Transverse colon (tissue), 4 donors: ENCODE measurements around the gene GPR31. TPM values are rescaled to one million over a fixed set of nuclear protein-coding genes. Genes with fewer than 3 reads are reported as not detected.
A peak's percentile ranks its signal among the peaks of the same experiment; 100 is the strongest.
"Not testable (repeated sequence)": the region's sequence is repeated elsewhere in the genome, so short reads cannot be mapped to it uniquely, and the experiment has no call there.

Experiments used
- DNase-seq: peaks from one replicate; pipeline ENCODE4 v3.0.0-alpha.2; 2019
- H3K27ac ChIP-seq, 4 donors: fragments of 200-600 bp; sonication (generic); 2 replicates each; pipeline ENCODE4 v1.5.1; 2016 to 2018; ENCODE audit warnings: inconsistent platforms in 4 of 4
- H3K27me3 ChIP-seq: fragments of 200-600 bp; sonication (generic); 2 replicates; pipeline ENCODE4 v1.5.1; 2017; ENCODE audit warnings: inconsistent platforms
- H3K36me3 ChIP-seq, 4 donors: fragments of 200-600 bp; sonication (generic); 2 replicates each; pipeline ENCODE4 v1.5.1; 2017 to 2019; ENCODE audit warnings: inconsistent platforms in 4 of 4
- H3K4me1 ChIP-seq, 4 donors: fragments of 200-600 bp; sonication (generic); 2 replicates each; pipeline ENCODE4 v1.5.1; 2017 to 2020; ENCODE audit warnings: inconsistent platforms in 4 of 4
- H3K4me3 ChIP-seq, 4 donors: fragments of 200-600 bp; sonication (generic); 1 replicate in 1 of 4; 2 replicates in 3 of 4; pipeline versions ENCODE4 v1.5.1 to v1.6.1; 2017 to 2019; ENCODE audit warnings: inconsistent platforms in 4 of 4
- H3K9me3 ChIP-seq, 2 donors: fragments of 200-600 bp; sonication (generic); 2 replicates each; pipeline ENCODE4 v1.5.1; 2017 to 2019; ENCODE audit warnings: inconsistent platforms in 2 of 2
- CTCF ChIP-seq, 5 experiments: fragments of 200-600 bp in 3 of 5; fragments of 450-650 bp in 2 of 5; sonication (generic) in 3 of 5; IDR thresholded peaks; 1 replicate in 2 of 5; 2 replicates in 3 of 5; pipeline ENCODE4 v1.5.1; 2016 to 2017; ENCODE audit warnings: antibody characterized with exemption in 5 of 5, inconsistent platforms in 3 of 5, mild to moderate bottlenecking in 2 of 5, moderate library complexity in 1 of 5
- WGBS, 2 donors: methylation state at CpG; one replicate each; pipeline ENCODE4 v1.1.5; 2018; ENCODE audit warnings: low coverage in 1 of 2; 5-methylcytosine and 5-hydroxymethylcytosine counted together
- in situ Hi-C, 4 donors: fragments of 200-750 bp; cut with MboI; loops; one replicate each; pipeline versions ENCODE4 v1.15.0 to v1.15.1; 2017; ENCODE audit warnings: low sequenced_read_pairs in 3 of 4, low pct_ligation_motif_present in 1 of 4, low pct_unique_long_range_greater_than_20kb in 1 of 4
- intact Hi-C: fragments of 100-400 bp; cut with DNase I; formaldehyde crosslinking; loops from one replicate; pipeline ENCODE4 v1.15.1; 2023; ENCODE audit warnings: low total_unique reads
- total RNA-seq, 4 donors: library from RNA; depleted of rRNA; stranded (reverse); fragments of >200 nt; gene quantifications; one replicate each; pipeline ENCODE4 v1.1.0, GENCODE V29; 2016

The GPR31 gene
- total RNA-seq, 4 donors from 2014 or later = not detected

GRCh38 chr6:167182913-167183314 lies 25.1 kb upstream of the GPR31 start:
- 4% methylated on average over 4 of the region's 8 CpGs; no CpG with 5 or more reads in 1 of the 2 donors for WGBS, 2 donors
- in situ Hi-C loops = not testable (repeated sequence)
- peak in 4 of 5 experiments; percentile 21 to 48 (median 33) for TF ChIP-seq CTCF (IDR thresholded peaks at IDR 0.05)

GRCh38 chr6:167181351-167181750 lies 23.6 kb upstream of the GPR31 start:
- intact Hi-C loops, H3K27ac ChIP-seq: not testable (repeated sequence)
- 40% methylated on average over 1 of the region's 6 CpGs; no CpG with 5 or more reads in 1 of the 2 donors for WGBS, 2 donors

More at GRCh38 chr6:167182913-167183314, 25.1 kb upstream of the GPR31 start:
- H3K4me3 ChIP-seq, H3K27me3 ChIP-seq, intact Hi-C loops, H3K4me1 ChIP-seq, H3K27ac ChIP-seq, H3K36me3 ChIP-seq, H3K9me3 ChIP-seq, DNase-seq: not testable (repeated sequence)

GRCh38 chr6:167180086-167180485 lies 22.3 kb upstream of the GPR31 start:
- in situ Hi-C loops, H3K4me1 ChIP-seq, DNase-seq, H3K27ac ChIP-seq, H3K27me3 ChIP-seq, H3K36me3 ChIP-seq, H3K9me3 ChIP-seq, H3K4me3 ChIP-seq, intact Hi-C loops: not testable (repeated sequence)
- 70% methylated on average over 7 of the region's 8 CpGs; no CpG with 5 or more reads in 1 of the 2 donors for WGBS, 2 donors

More at GRCh38 chr6:167181351-167181750, 23.6 kb upstream of the GPR31 start:
- H3K36me3 ChIP-seq, in situ Hi-C loops, H3K27me3 ChIP-seq, H3K4me1 ChIP-seq, H3K4me3 ChIP-seq, H3K9me3 ChIP-seq: not testable (repeated sequence)
- DNase-seq = peak; percentile 18

GRCh38 chr6:167178896-167179655 lies 21.3 kb upstream of the GPR31 start:
- WGBS, 2 donors = 90% methylated on average over 20 of the region's 31 CpGs; no CpG with 5 or more reads in 1 of the 2 donors
- H3K27ac ChIP-seq, H3K9me3 ChIP-seq, H3K4me1 ChIP-seq, in situ Hi-C loops, DNase-seq, H3K36me3 ChIP-seq, intact Hi-C loops, H3K27me3 ChIP-seq, H3K4me3 ChIP-seq: not testable (repeated sequence)

- H3K27me3 ChIP-seq, H3K4me3 ChIP-seq, DNase-seq, H3K4me1 ChIP-seq, H3K9me3 ChIP-seq, in situ Hi-C loops, intact Hi-C loops, H3K36me3 ChIP-seq, H3K27ac ChIP-seq: not testable (repeated sequence)
- WGBS, 2 donors = no CpG with 5 or more reads among the region's 14 CpGs
Observed at GRCh38 chr6:167177271-167177670, 19.5 kb upstream of the GPR31 start.

GRCh38 chr6:167172011-167172410 lies 14.2 kb upstream of the GPR31 start:
- 85 to 86% methylated on average over 1 to 13 of the region's 13 CpGs for WGBS, 2 donors
- in situ Hi-C loops, H3K36me3 ChIP-seq, intact Hi-C loops, H3K27me3 ChIP-seq, DNase-seq, H3K4me3 ChIP-seq, H3K9me3 ChIP-seq, H3K4me1 ChIP-seq, H3K27ac ChIP-seq: not testable (repeated sequence)

GRCh38 chr6:167171300-167171699 lies 13.5 kb upstream of the GPR31 start:
- H3K4me3 ChIP-seq, H3K36me3 ChIP-seq, H3K27ac ChIP-seq, in situ Hi-C loops, DNase-seq, H3K9me3 ChIP-seq, H3K4me1 ChIP-seq, intact Hi-C loops, H3K27me3 ChIP-seq: not testable (repeated sequence)
- WGBS, 2 donors = 96% methylated on average over 11 of the region's 11 CpGs; no CpG with 5 or more reads in 1 of the 2 donors

- in situ Hi-C loops, H3K4me3 ChIP-seq, H3K4me1 ChIP-seq, intact Hi-C loops, H3K9me3 ChIP-seq, H3K36me3 ChIP-seq, H3K27ac ChIP-seq, H3K27me3 ChIP-seq, DNase-seq: not testable (repeated sequence)
- WGBS, 2 donors = 63% methylated on average over 6 of the region's 13 CpGs; no CpG with 5 or more reads in 1 of the 2 donors
Observed at GRCh38 chr6:167169867-167170266, 12.1 kb upstream of the GPR31 start.

GRCh38 chr6:167168296-167168695 lies 10.5 kb upstream of the GPR31 start:
- H3K4me3 ChIP-seq, H3K27me3 ChIP-seq, H3K9me3 ChIP-seq, in situ Hi-C loops, DNase-seq, H3K4me1 ChIP-seq, intact Hi-C loops, H3K36me3 ChIP-seq, H3K27ac ChIP-seq: not testable (repeated sequence)
- WGBS, 2 donors = 77% methylated on average over 15 of the region's 16 CpGs; no CpG with 5 or more reads in 1 of the 2 donors

- DNase-seq, in situ Hi-C loops, H3K4me1 ChIP-seq, H3K27me3 ChIP-seq, H3K4me3 ChIP-seq, intact Hi-C loops, H3K27ac ChIP-seq, H3K36me3 ChIP-seq, H3K9me3 ChIP-seq: not testable (repeated sequence)
- 82% methylated on average over 3 of the region's 10 CpGs; no CpG with 5 or more reads in 1 of the 2 donors for WGBS, 2 donors
Observed at GRCh38 chr6:167167699-167168098, 9.9 kb upstream of the GPR31 start.
